Tibial artery (tissue), 4 donors: ENCODE data around the gene RPS21.

Source experiments
- DNase-seq, 2 donors: peaks; one replicate each; pipeline ENCODE4 v3.0.0-alpha.2; 2019
- H3K27ac ChIP-seq, 2 donors: fragments of 200-600 bp; sonication (generic) in 1 of 2; 1 replicate in 1 of 2; 2 replicates in 1 of 2; pipeline ENCODE4 v1.5.1; 2018 to 2019; ENCODE audit warnings: mild to moderate bottlenecking in 1 of 2
- H3K27me3 ChIP-seq, 2 donors: fragments of 200-600 bp; sonication (generic) in 1 of 2; one replicate each; pipeline versions ENCODE4 v1.5.1 to v1.6.0; 2016 to 2019
- H3K36me3 ChIP-seq, 3 donors: fragments of 200-600 bp; sonication (generic) in 2 of 3; one replicate each; pipeline ENCODE4 v1.5.1; 2016 to 2019; ENCODE audit warnings: mild to moderate bottlenecking in 2 of 3
- H3K4me1 ChIP-seq, 4 donors: fragments of 200-600 bp; sonication (generic) in 2 of 4; 1 replicate in 3 of 4; 2 replicates in 1 of 4; pipeline ENCODE4 v1.5.1; 2016 to 2019
- H3K4me3 ChIP-seq, 2 donors: fragments of 200-600 bp; sonication (generic) in 1 of 2; 1 replicate in 1 of 2; 2 replicates in 1 of 2; pipeline ENCODE4 v1.5.1; 2018 to 2019; ENCODE audit warnings: mild to moderate bottlenecking in 2 of 2
- H3K9me3 ChIP-seq, 3 donors: fragments of 200-600 bp; sonication (generic) in 1 of 3; one replicate each; pipeline ENCODE4 v1.5.1; 2016 to 2019
- intact Hi-C: fragments of 100-400 bp; cut with DNase I; formaldehyde crosslinking; loops from one replicate; pipeline ENCODE4 v1.15.0; 2023; ENCODE audit warnings: low total_unique reads
- TF ChIP-seq, protein P1 (sequence below), 2 experiments: fragments of 200-600 bp in 1 of 2; fragments of 450-650 bp in 1 of 2; IDR thresholded peaks; one replicate each; pipeline ENCODE4 v1.5.1; 2017 to 2019; ENCODE audit warnings: antibody characterized with exemption in 2 of 2, mild to moderate bottlenecking in 1 of 2, moderate library complexity in 1 of 2

RPS21 gene

DNA sequence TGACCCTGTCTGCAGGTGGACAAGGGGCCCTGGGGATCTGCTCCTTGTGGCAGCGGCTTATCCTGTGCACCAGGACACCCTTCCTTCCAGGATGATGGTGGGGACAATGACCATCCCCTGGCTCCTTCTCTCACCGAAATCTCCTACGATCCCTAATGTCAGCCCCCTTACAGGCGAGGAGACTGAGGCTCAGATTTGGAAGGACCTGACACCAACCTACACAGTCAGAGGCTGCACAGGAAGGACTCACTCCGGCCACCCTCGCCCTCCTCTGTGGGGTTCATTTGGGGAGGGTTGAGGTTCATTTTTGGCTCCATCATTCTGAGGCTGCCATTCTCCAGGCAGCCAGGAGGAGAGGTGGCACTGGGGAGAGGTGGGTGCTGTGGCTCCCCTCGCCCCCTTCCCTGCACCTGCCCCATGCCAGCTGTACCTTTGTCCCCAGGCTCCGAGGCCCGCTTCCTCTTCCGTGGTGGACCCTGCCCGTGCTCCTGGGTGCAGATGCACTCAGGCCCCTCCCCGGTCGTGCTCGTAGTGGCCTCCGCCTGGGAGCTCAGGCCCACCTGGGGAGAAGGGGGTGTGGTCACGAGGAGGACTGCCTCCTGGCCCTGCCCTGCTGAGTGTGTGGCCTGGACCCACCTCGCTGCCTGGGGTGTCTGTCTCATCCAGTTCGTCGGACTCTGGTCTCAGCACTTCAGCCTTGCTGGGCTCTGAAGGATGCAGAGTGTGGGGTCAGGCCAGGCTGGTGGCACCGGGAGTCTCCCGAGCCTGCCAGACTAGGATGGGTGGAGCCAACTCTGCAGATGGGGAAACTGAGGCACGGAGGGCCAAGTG, 25.5 kb downstream of the RPS21 start:
- Histone ChIP-seq H3K4me1 (peaks cover 0 to 37% (median 8%) of the 10 kb centered on the region in 4 donors), H3K27ac (no peak overlapping the region), H3K27me3 (peaks cover 0 to 62% of the 10 kb centered on the region in 2 donors), H3K4me3 (no peak overlapping the region), H3K36me3 (no peaks in the 10 kb centered on the region), H3K9me3 (no peaks in the 10 kb centered on the region)
- intact Hi-C loops, result loop anchor here (5.0 kb wide), 1 partner anchor 380 kb away; no protein-coding TSS in a partner anchor
- DNase-seq, result no peak
- TF ChIP-seq, protein P1, sequence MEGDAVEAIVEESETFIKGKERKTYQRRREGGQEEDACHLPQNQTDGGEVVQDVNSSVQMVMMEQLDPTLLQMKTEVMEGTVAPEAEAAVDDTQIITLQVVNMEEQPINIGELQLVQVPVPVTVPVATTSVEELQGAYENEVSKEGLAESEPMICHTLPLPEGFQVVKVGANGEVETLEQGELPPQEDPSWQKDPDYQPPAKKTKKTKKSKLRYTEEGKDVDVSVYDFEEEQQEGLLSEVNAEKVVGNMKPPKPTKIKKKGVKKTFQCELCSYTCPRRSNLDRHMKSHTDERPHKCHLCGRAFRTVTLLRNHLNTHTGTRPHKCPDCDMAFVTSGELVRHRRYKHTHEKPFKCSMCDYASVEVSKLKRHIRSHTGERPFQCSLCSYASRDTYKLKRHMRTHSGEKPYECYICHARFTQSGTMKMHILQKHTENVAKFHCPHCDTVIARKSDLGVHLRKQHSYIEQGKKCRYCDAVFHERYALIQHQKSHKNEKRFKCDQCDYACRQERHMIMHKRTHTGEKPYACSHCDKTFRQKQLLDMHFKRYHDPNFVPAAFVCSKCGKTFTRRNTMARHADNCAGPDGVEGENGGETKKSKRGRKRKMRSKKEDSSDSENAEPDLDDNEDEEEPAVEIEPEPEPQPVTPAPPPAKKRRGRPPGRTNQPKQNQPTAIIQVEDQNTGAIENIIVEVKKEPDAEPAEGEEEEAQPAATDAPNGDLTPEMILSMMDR (IDR thresholded peaks at IDR 0.05), result no peak

DNA sequence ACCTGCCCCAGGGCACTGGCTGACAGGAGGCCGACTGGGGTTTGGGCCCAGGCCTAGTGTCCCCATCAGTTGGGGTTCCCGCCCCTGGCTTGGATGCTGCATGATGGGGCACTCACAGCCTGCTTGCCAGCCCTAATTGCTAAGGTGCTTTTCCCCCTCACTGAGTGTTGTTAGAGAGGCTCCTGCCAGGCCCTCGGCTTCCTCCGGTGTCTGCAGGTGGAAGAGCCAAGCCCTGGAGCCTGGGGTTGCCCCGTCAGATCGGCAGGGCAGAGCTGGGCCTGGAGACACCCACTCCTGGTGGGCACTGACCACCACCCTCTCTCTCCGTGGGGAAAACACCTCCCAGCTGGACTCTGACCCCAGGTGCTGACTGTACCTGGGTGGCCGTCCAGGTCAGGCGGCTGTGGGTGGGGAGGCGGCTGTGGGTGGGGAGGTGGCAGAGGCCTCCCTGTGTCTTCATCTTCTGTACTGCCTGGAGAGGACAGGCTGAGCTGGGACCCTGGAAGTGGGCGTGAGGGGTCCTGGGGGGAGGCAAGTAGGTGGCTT, 26.2 kb downstream of the RPS21 start:
- no peak for DNase-seq
- H3K36me3 ChIP-seq, result no peaks in the 10 kb centered on the region
- intact Hi-C loops, result loop anchor here (5.0 kb wide), 1 partner anchor 379 kb away; no protein-coding TSS in a partner anchor
- H3K27me3 ChIP-seq, result peaks cover 0 to 59% of the 10 kb centered on the region in 2 donors
- no peak overlapping the region for H3K27ac ChIP-seq
- H3K4me3 ChIP-seq, result no peak overlapping the region
- H3K4me1 ChIP-seq, result peaks cover 0 to 30% (median 4%) of the 10 kb centered on the region in 4 donors
- TF ChIP-seq, protein P1 (IDR thresholded peaks at IDR 0.05), result no peak
- H3K9me3 ChIP-seq, result no peaks in the 10 kb centered on the region

DNA sequence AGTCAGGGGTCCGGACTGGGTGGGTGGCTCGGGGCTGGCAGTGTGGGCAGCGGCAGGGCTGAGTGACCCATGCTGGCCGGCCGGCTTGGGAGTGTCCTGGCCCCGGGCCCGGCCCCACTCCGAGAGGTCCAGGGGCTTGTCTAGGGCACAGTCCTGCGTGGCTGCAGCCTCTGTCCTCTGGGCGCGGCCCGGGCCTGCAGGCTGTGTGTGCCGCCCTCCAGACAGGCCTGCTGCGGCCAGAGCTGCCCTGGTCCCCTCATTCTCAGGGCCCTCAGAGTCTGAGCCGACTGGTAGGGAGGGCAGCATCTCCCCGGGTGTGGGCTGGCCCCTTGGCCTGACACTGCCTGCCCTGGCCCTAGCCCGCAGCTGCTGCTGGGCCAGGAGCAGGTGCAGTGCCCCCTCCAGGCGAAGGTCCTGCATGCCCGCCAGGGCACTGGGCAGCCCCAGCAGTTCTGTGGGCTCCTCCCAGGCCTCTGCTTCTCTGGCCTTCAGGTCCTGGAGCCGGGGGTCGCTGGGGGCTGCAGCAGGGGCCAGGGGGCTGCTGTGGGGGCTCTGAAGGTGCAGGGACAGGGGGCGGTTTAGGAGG, 27.1 kb downstream of the RPS21 start:
- H3K4me1 ChIP-seq, result peaks cover 0 to 21% (median 4%) of the 10 kb centered on the region in 4 donors
- TF ChIP-seq, protein P1 (IDR thresholded peaks at IDR 0.05), result no peak

DNA sequence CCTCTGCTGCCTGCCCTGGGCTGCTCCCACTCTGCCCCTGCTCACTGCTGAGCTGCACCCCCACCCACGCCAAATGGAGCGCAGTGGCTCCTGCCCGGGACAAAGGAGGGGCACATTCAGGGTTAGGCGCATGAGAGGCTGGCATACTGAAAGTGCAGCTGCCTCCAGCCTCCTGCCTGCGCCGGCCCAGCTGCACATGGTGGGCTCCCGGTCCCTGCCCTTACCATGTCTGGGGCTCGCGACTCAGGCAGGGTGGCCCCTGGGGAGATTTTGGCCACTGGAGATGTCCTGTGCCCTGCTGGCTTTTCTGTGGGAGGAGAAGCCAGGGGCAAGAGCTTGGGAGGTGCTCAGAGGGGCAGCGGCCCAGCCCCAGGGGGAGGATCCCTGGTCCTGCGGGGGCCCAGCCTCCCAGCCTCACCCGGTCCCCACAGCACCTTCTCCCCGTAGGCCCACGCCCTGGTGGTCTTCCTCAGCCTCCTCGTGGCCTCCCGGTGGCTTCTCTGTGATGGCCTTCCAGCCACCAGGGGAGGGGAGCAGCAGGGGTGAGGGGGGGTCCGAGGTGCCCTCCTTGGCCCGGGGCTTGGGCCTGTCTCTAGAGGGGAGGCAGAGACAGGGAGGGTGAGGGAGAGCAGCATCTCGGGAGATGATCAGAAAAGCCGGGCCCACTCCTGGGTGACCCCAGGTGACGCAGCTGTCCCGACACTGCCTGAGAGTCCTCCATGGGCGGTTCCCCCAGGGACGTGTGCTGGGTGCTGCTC, 28.6 kb downstream of the RPS21 start:
- H3K36me3 ChIP-seq, result no peaks in the 10 kb centered on the region
- no peak for DNase-seq
- intact Hi-C loops, result no loop called here
- TF ChIP-seq, protein P1 (IDR thresholded peaks at IDR 0.05), result no peak
- H3K9me3 ChIP-seq, result no peaks in the 10 kb centered on the region
- H3K4me3 ChIP-seq, result no peak overlapping the region
- no peak overlapping the region for H3K27ac ChIP-seq
- H3K27me3 ChIP-seq, result peaks cover 0 to 49% of the 10 kb centered on the region in 2 donors
- H3K4me1 ChIP-seq, result peaks cover 0 to 7% (median 0%) of the 10 kb centered on the region in 4 donors

More for the DNA sequence above, 27.1 kb downstream of the RPS21 start:
- Histone ChIP-seq H3K27ac (no peak overlapping the region), H3K36me3 (no peaks in the 10 kb centered on the region), H3K27me3 (peaks cover 0 to 58% of the 10 kb centered on the region in 2 donors), H3K9me3 (no peaks in the 10 kb centered on the region), H3K4me3 (no peak overlapping the region)
- intact Hi-C loops, result loop anchor here (5.0 kb wide), 1 partner anchor 378 kb away; no protein-coding TSS in a partner anchor
- DNase-seq, result no peak
